ENCODE measurements around the gene CDC45. TPM values are rescaled to one million over a fixed set of nuclear protein-coding genes. Genes with fewer than 3 reads are reported as not detected.

Gene CDC45
- total and polyA plus RNA-seq, 2 donors from 2014 or later = 0.32 to 1.1 TPM

- Histone ChIP-seq H3K4me3 (ENCODE audit: low read length in 3 of 3) (no peak overlapping the region), H3K9me3 (ENCODE audit: control insufficient read depth in 2 of 3, insufficient read depth in 1 of 3, low read length in 3 of 3) (peaks cover 0 to 4% (median 2%) of the 10 kb centered on the region in 3 donors), H3K4me1 (ENCODE audit: control insufficient read depth in 2 of 3, insufficient read depth in 2 of 3, low read depth in 1 of 3, low read length in 3 of 3) (no peaks in the 10 kb centered on the region), H3K36me3 (ENCODE audit: control insufficient read depth in 2 of 3, insufficient read depth in 3 of 3, low read length in 3 of 3) (no peaks in the 10 kb centered on the region), H3K27me3 (ENCODE audit: control insufficient read depth, insufficient read depth, low read length) (no peaks in the 10 kb centered on the region), H3K9ac (ENCODE audit: low read length in 3 of 3) (no peak overlapping the region), H3K27ac (ENCODE audit: low read depth in 2 of 2, low read length in 2 of 2) (no peak overlapping the region)
- DNase-seq = no peak
- TF ChIP-seq CTCF (IDR thresholded peaks at IDR 0.05; ENCODE audit: borderline replicate concordance, extremely low read depth, insufficient read depth) = no peak
- intact Hi-C loops (cut with DNase I) = no loop called here
- FAIRE-seq = no peak
Observed at GRCh38 chr22:19509923-19510322, 30.2 kb downstream of the CDC45 start.

DNA sequence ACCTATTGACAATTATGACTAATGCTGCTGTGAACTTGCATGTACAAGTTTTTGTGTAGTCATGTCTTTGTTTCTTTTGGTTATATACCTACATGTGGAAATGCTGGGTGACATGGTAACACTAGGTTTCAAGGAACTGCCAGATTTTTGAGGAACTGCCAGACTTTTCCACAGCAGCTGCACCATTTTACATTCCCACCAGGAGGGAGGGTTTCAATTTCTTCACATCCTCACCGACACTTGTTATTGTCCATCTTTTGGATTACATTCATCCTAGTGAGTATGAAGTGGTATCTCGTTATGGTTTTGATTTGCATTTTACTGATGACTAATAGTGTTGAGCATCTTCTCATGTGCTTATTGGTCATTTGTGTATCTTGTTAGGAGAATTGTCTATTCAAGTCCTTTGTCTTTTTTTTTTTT is 31.2 kb downstream of the CDC45 start:
- no peaks in the 10 kb centered on the region for H3K4me1 ChIP-seq (ENCODE audit: control insufficient read depth in 2 of 3, insufficient read depth in 2 of 3, low read depth in 1 of 3, low read length in 3 of 3)
- intact Hi-C loops (cut with DNase I) = no loop called here
- no peaks in the 10 kb centered on the region for H3K36me3 ChIP-seq (ENCODE audit: control insufficient read depth in 2 of 3, insufficient read depth in 3 of 3, low read length in 3 of 3)
- H3K27ac ChIP-seq (ENCODE audit: low read depth in 2 of 2, low read length in 2 of 2) = no peak overlapping the region
- no peaks in the 10 kb centered on the region for H3K27me3 ChIP-seq (ENCODE audit: control insufficient read depth, insufficient read depth, low read length)
- no peak for DNase-seq
- peaks cover 0 to 4% (median 2%) of the 10 kb centered on the region in 3 donors for H3K9me3 ChIP-seq (ENCODE audit: control insufficient read depth in 2 of 3, insufficient read depth in 1 of 3, low read length in 3 of 3)
- H3K4me3 ChIP-seq (ENCODE audit: low read length in 3 of 3) = no peak overlapping the region
- no peak for TF ChIP-seq CTCF (IDR thresholded peaks at IDR 0.05; ENCODE audit: borderline replicate concordance, extremely low read depth, insufficient read depth)
- no peak overlapping the region for H3K9ac ChIP-seq (ENCODE audit: low read length in 3 of 3)
- no peak for FAIRE-seq

DNA sequence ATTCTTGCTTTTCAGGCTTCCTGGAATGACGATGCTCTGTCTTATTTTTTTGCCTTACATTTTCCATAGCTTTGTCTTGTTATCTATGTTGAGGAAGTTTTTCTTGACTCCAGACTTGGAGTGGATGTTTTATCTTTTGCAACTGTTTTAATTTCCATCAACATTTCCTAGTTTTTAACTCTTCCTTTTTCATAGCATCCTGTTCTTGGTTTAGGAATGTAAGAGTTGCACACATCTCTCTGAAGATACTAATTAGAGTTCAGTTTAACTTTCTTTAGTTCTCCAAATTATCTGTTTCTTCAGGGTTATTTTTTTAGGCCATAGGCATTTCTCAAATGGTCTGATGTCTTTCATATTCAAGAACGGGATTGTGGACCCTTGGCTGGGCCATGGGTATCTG is 34.1 kb downstream of the CDC45 start:
- no peak for TF ChIP-seq CTCF (IDR thresholded peaks at IDR 0.05; ENCODE audit: borderline replicate concordance, extremely low read depth, insufficient read depth)
- intact Hi-C loops (cut with DNase I) = no loop called here
- H3K27me3 ChIP-seq (ENCODE audit: control insufficient read depth, insufficient read depth, low read length) = no peaks in the 10 kb centered on the region
- no peak overlapping the region for H3K9ac ChIP-seq (ENCODE audit: low read length in 3 of 3)
- no peak for DNase-seq
- H3K4me1 ChIP-seq (ENCODE audit: control insufficient read depth in 2 of 3, insufficient read depth in 2 of 3, low read depth in 1 of 3, low read length in 3 of 3) = no peaks in the 10 kb centered on the region
- H3K27ac ChIP-seq (ENCODE audit: low read depth in 2 of 2, low read length in 2 of 2) = no peak overlapping the region
- H3K4me3 ChIP-seq (ENCODE audit: low read length in 3 of 3) = no peak overlapping the region
- H3K9me3 ChIP-seq (ENCODE audit: control insufficient read depth in 2 of 3, insufficient read depth in 1 of 3, low read length in 3 of 3) = peaks cover 0 to 4% (median 2%) of the 10 kb centered on the region in 3 donors
- FAIRE-seq = no peak
- H3K36me3 ChIP-seq (ENCODE audit: control insufficient read depth in 2 of 3, insufficient read depth in 3 of 3, low read length in 3 of 3) = no peaks in the 10 kb centered on the region

Data from kidney (tissue), 14 donors.